Fibroblast of mammary gland (primary cell): ENCODE data around the gene CYBRD1.

Experiments
- DNase-seq: peaks from one replicate; pipeline ENCODE4 v3.0.0-alpha.2; 2010; ENCODE audit warnings: low read depth
- H3K4me3 ChIP-seq: 2 replicates; pipeline ENCODE4 v1.5.1; 2011; ENCODE audit warnings: low read depth, mild to moderate bottlenecking, low read length, moderate library complexity; ENCODE audit not compliant: control insufficient read depth
- CTCF ChIP-seq: conservative IDR thresholded peaks from 2 replicates; pipeline ENCODE4 v1.5.1; 2011; ENCODE audit warnings: low read depth, low read length, inconsistent platforms; ENCODE audit not compliant: control insufficient read depth, insufficient read depth

Gene CYBRD1

DNA sequence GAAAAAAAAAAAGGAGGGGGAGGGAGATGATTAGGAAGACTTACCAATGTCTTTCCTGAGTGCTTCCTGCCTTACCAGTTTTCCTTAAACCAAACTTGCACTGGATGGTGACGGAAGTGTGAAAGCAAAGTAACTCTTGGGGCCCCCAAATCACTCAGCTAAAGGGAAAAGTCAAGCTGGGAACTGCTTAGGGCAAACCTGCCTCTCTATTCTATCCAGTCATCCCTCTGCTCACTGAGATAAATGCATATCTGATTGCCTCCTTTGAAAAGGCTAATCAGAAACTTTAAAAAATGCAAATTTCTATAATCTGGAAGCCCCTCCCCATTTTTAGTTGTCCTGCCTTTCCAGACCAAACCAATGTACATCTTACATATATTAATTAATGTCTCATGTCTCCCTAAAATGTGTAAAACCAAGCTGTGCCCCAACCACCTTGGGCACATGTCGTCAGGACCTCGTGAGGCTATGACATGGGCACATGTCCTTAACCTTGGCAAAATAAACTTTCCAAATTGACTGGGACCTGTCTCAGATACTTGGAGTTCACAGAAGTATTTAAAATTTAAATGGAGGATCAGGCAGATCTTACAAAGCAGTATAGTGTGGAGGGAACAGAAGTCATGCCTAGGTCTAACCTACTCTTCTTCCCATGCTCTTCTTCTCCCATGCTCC lies 7.2 kb upstream of the CYBRD1 start:
- no peak for TF ChIP-seq CTCF
- H3K4me3 ChIP-seq = no peak overlapping the region
- no peak for DNase-seq

DNA sequence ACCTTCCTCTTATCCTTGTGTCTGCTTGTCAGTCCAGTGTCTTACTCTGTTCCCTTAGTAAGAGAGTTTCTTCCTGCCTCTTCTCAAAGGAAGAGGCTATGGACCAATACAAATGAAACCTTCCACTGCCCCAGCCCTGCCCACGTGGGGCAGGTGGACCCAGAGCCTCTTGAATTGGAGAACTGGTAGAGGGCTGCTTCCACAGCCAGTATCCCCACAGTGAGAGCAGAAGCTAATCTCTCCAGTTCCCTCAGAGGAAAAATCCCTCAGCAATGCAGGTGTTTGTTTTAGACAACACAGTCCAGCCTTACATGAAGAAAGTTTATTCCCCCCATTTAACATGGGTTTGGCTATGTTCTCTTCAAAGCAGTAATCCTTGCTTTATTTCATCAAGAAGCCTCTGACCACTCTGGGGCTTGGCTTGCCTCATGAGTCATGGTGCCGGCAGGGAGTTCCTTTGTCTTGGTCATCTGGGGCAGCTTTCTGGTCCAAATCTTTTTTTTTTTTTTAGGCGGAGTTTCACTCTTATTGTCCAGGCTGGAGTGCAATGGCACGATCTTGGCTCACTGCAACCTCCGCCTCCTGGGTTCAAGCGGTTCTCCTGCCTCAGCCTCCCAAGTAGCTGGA lies 6.5 kb upstream of the CYBRD1 start:
- DNase-seq = peak; percentile 85
- TF ChIP-seq CTCF = no peak
- H3K4me3 ChIP-seq = no peak overlapping the region

DNA sequence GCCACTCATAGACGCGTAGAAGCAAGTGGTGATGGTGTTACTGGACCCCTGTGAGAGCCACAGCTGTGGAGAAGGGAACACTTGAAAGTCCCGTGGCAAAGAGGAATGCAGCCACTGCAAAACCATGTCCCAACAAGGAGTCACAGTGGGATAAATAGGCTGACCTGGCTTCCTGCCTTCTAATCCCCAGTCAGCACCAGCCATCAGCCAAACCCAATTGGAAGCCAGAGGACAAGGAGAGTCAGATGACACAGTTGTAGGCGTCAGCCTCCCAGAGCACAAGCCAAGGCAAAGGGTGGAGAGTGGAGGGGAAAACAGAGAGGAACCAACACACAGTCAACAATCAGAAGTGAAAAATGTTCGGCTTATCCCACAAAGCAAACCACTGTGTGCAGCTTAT lies 5.5 kb upstream of the CYBRD1 start:
- no peak for TF ChIP-seq CTCF
- DNase-seq = no peak
- H3K4me3 ChIP-seq = no peak overlapping the region

- no peak for DNase-seq
- no peak for TF ChIP-seq CTCF
- no peak overlapping the region for H3K4me3 ChIP-seq
Measured at GRCh38 chr2:171520471-171520870, 1.8 kb upstream of the CYBRD1 start.

DNA sequence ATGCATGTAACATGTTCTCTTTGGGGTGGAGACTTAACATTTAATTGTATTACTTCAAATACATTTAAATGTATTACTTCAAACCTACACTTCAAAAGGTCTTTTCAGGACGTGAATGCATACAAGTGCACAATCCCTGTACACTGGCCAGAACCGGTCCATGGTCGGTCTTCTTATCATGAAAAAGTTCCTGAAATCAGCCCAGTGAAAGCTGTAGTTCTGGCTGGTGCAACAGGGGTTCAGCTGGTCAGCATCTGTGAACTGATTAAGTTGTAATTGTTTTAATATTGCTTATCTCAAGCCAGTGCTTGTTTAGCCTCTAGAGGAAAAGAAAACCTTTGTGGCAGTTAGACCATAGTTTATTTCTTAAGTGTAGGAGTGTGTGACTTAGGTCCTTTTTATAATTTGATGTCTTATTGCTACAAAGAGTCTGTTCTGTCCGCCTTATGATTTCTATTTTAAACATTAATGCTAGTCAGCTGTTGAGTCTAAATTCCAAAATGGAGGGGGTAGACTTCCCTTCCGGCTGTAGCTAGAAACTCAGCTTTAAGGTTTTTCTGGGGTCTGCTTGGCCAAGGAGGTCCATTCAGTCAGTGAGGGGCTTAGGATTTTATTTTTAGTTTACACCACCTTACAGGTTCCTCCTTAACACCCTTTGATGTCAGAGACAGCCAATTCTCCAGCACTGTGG lies 768 bp upstream of the CYBRD1 start:
- H3K4me3 ChIP-seq = peak overlapping the region; percentile 84
- no peak for DNase-seq
- TF ChIP-seq CTCF = no peak

GRCh38 chr2:171522788-171523087 lies 464 bp downstream of the CYBRD1 start:
- peak overlapping the region; percentile 84 for H3K4me3 ChIP-seq
- no peak for DNase-seq
- TF ChIP-seq CTCF = no peak
